ENCODE measurements around the gene KRT6B. TPM values are rescaled to one million over a fixed set of nuclear protein-coding genes. Genes with fewer than 3 reads are reported as not detected.
"Not testable (repeated sequence)": the region's sequence is repeated elsewhere in the genome, so short reads cannot be mapped to it uniquely, and the experiment has no call there.

The KRT6B gene
- 0.23 TPM in 1 of 2 replicates, not detected in the other for total RNA-seq (2014; rRNA removed; shearing (Covaris generic))

GRCh38 chr12:52452101-52452500 lies at the start of gene KRT6B:
Gene KRT6B, minus strand, starts transcription at chr12:52452146. Its CDS starts 68 bp downstream, at chr12:52452078.
- DNase-seq (ENCODE audit: low spot score) = no peak

- DNase-seq (ENCODE audit: low spot score) = no peak
These were observed 49.5 kb upstream of the KRT6B start for GRCh38 chr12:52501490-52501889.

- not testable (repeated sequence) for DNase-seq (ENCODE audit: low spot score)
These were observed 48.6 kb upstream of the KRT6B start for GRCh38 chr12:52500574-52500973.

- DNase-seq (ENCODE audit: low spot score) = no peak
These were observed 48.0 kb upstream of the KRT6B start for GRCh38 chr12:52499806-52500560.

- no peak for DNase-seq (ENCODE audit: low spot score)
These were observed 47.0 kb upstream of the KRT6B start for GRCh38 chr12:52498946-52499345.

- no peak for DNase-seq (ENCODE audit: low spot score)
These were observed 46.0 kb upstream of the KRT6B start for GRCh38 chr12:52497975-52498374.

GRCh38 chr12:52496590-52497071 lies 44.7 kb upstream of the KRT6B start:
- no peak for DNase-seq (ENCODE audit: low spot score)

- DNase-seq (ENCODE audit: low spot score) = no peak
These were observed 44.1 kb upstream of the KRT6B start for GRCh38 chr12:52496054-52496453.

GRCh38 chr12:52495389-52495788 lies 43.4 kb upstream of the KRT6B start:
- peak; percentile 36 for DNase-seq (ENCODE audit: low spot score)

- DNase-seq (ENCODE audit: low spot score) = no peak
These were observed 42.6 kb upstream of the KRT6B start for GRCh38 chr12:52494518-52494917.

- DNase-seq (ENCODE audit: low spot score) = no peak
These were observed 42.2 kb upstream of the KRT6B start for GRCh38 chr12:52494100-52494499.

- no peak for DNase-seq (ENCODE audit: low spot score)
These were observed 41.2 kb upstream of the KRT6B start, which contains the start of gene KRT6A for GRCh38 chr12:52493172-52493571. Gene KRT6A, minus strand, starts transcription at chr12:52493257. Its CDS starts 69 bp downstream, at chr12:52493188.

- not testable (repeated sequence) for DNase-seq (ENCODE audit: low spot score)
These were observed 40.5 kb upstream of the KRT6B start for GRCh38 chr12:52492405-52492804.

GRCh38 chr12:52491495-52491894 lies 39.5 kb upstream of the KRT6B start:
- not testable (repeated sequence) for DNase-seq (ENCODE audit: low spot score)

GRCh38 chr12:52488736-52489135 lies 36.8 kb upstream of the KRT6B start:
- no peak for DNase-seq (ENCODE audit: low spot score)

- not testable (repeated sequence) for DNase-seq (ENCODE audit: low spot score)
These were observed 35.9 kb upstream of the KRT6B start for GRCh38 chr12:52487744-52488443.

- DNase-seq (ENCODE audit: low spot score) = no peak
These were observed 35.3 kb upstream of the KRT6B start for GRCh38 chr12:52487211-52487610.

GRCh38 chr12:52486166-52487105 lies 34.5 kb upstream of the KRT6B start:
- DNase-seq (ENCODE audit: low spot score) = no peak

GRCh38 chr12:52480073-52480472 lies 28.1 kb upstream of the KRT6B start:
- DNase-seq (ENCODE audit: low spot score) = no peak

GRCh38 chr12:52477651-52478050 lies 25.7 kb upstream of the KRT6B start:
- no peak for DNase-seq (ENCODE audit: low spot score)

GRCh38 chr12:52474212-52474611 lies 22.3 kb upstream of the KRT6B start:
- no peak for DNase-seq (ENCODE audit: low spot score)

- no peak for DNase-seq (ENCODE audit: low spot score)
These were observed 21.8 kb upstream of the KRT6B start, which contains the start of gene KRT6C for GRCh38 chr12:52473768-52474167. Gene KRT6C, minus strand, starts transcription at chr12:52473805. Its CDS starts 68 bp downstream, at chr12:52473737.

Data from HT-29 (cell line).